Neural progenitor cell (in vitro differentiated cells): ENCODE data around the gene WWOX. TPM values are rescaled to one million over a fixed set of nuclear protein-coding genes. Genes with fewer than 3 reads are reported as not detected.

Experiments used
- DNase-seq: peaks from one replicate; pipeline ENCODE4 v3.0.0-alpha.2; 2016; ENCODE audit warnings: low spot score
- H2AFZ ChIP-seq: fragments of 200-600 bp; sonication (generic); replicated peaks from 2 replicates; pipeline ENCODE4 v1.6.1; 2016; ENCODE audit warnings: antibody characterized with exemption
- H3F3A ChIP-seq: fragments of 200-600 bp; sonication (generic); 2 replicates; pipeline ENCODE4 v1.6.1; 2016; ENCODE audit warnings: antibody characterized with exemption, low read depth
- H3K27ac ChIP-seq: fragments of 200-600 bp; sonication (generic); 2 replicates; pipeline ENCODE4 v1.5.1; 2016; ENCODE audit warnings: mild to moderate bottlenecking
- H3K27me3 ChIP-seq: fragments of 200-600 bp; sonication (generic); 2 replicates; pipeline ENCODE4 v1.6.1; 2016; ENCODE audit warnings: mild to moderate bottlenecking, moderate library complexity
- H3K36me3 ChIP-seq: fragments of 200-600 bp; sonication (generic); 2 replicates; pipeline ENCODE4 v1.5.1; 2016
- H3K4me1 ChIP-seq: fragments of 200-600 bp; sonication (generic); 2 replicates; pipeline ENCODE4 v1.6.1; 2016; ENCODE audit warnings: mixed run types
- H3K4me2 ChIP-seq: fragments of 200-600 bp; sonication (generic); 2 replicates; pipeline ENCODE4 v1.6.1; 2016
- H3K4me3 ChIP-seq: fragments of 200-600 bp; sonication (generic); 2 replicates; pipeline ENCODE4 v1.5.1; 2016
- H3K79me2 ChIP-seq: fragments of 200-600 bp; sonication (generic); 2 replicates; pipeline ENCODE4 v1.6.1; 2016; ENCODE audit warnings: low read depth
- H3K9ac ChIP-seq: fragments of 200-600 bp; sonication (generic); 2 replicates; pipeline ENCODE4 v1.6.1; 2016
- H3K9me3 ChIP-seq: fragments of 200-600 bp; sonication (generic); 2 replicates; pipeline ENCODE4 v1.5.1; 2016; ENCODE audit warnings: low read depth
- H4K20me1 ChIP-seq: fragments of 200-600 bp; sonication (generic); 2 replicates; pipeline ENCODE4 v1.6.1; 2016; ENCODE audit warnings: low read depth
- H3K27ac Mint-ChIP-seq: 3 replicates; pipeline ENCODE4 v1.8.0; 2021; ENCODE audit warnings: mixed read lengths
- H3K27me3 Mint-ChIP-seq: 2 replicates; pipeline ENCODE4 v1.8.0; 2022; ENCODE audit warnings: low read depth, mild to moderate bottlenecking, inconsistent platforms, moderate library complexity, mixed read lengths; ENCODE audit not compliant: insufficient read depth
- H3K36me3 Mint-ChIP-seq: 3 replicates; pipeline ENCODE4 v1.8.0; 2021; ENCODE audit warnings: mixed read lengths
- H3K4me1 Mint-ChIP-seq: 3 replicates; pipeline ENCODE4 v1.8.0; 2021; ENCODE audit warnings: mixed read lengths
- H3K4me3 Mint-ChIP-seq: 3 replicates; pipeline ENCODE4 v1.8.0; 2021; ENCODE audit warnings: mild to moderate bottlenecking, moderate library complexity, mixed read lengths
- H3K9me3 Mint-ChIP-seq: 3 replicates; pipeline ENCODE4 v1.8.0; 2020; ENCODE audit warnings: mixed read lengths
- CTCF ChIP-seq: fragments of 200-600 bp; sonication (generic); IDR thresholded peaks from 2 replicates; pipeline ENCODE4 v1.5.1; 2017; ENCODE audit warnings: antibody characterized with exemption, mild to moderate bottlenecking
- EZH2 ChIP-seq: fragments of 200-600 bp; sonication (generic); IDR thresholded peaks from 2 replicates; pipeline ENCODE4 v1.6.1; 2017; ENCODE audit warnings: antibody characterized with exemption, mild to moderate bottlenecking, moderate library complexity
- EZH2phosphoT487 ChIP-seq: fragments of 200-600 bp; sonication (generic); IDR thresholded peaks from 2 replicates; pipeline ENCODE4 v1.6.1; 2017; ENCODE audit warnings: antibody characterized with exemption
- total RNA-seq: library from RNA; depleted of rRNA; stranded (reverse); fragments of >200 nt; gene quantifications from 2 replicates; pipeline ENCODE4 v1.2.3, GENCODE V29; 2015; ENCODE audit warnings: low replicate concordance

The WWOX gene
- total RNA-seq, 1 donor from 2014 or later: 63.7 TPM

GRCh38 chr16:78256686-78257375, 157.4 kb downstream of the WWOX start:
- TF ChIP-seq EZH2: no peak
- no peak for TF ChIP-seq CTCF
- no peak for TF ChIP-seq EZH2phosphoT487
- Histone ChIP-seq H3F3A (peaks cover 22% of the 10 kb centered on the region), H3K4me1 (peaks cover 17% of the 10 kb centered on the region), H3K27ac (no peak overlapping the region), H4K20me1 (no peaks in the 10 kb centered on the region), H3K79me2 (no peaks in the 10 kb centered on the region), H3K9me3 (no peaks in the 10 kb centered on the region), H3K9ac (no peak overlapping the region), H3K27me3 (no peaks in the 10 kb centered on the region), H3K36me3 (no peaks in the 10 kb centered on the region), H2AFZ (no peak overlapping the region), H3K4me2 (peak overlapping the region; percentile 42), H3K4me3 (peak overlapping the region; percentile 2)
- Mint-ChIP-seq H3K27ac (no peak overlapping the region), H3K4me1 (peaks cover 34% of the 10 kb centered on the region), H3K27me3 (peaks cover 7% of the 10 kb centered on the region), H3K9me3 (no peaks in the 10 kb centered on the region), H3K4me3 (no peak overlapping the region), H3K36me3 (no peaks in the 10 kb centered on the region)
- DNase-seq: no peak

GRCh38 chr16:78257376-78257728, 157.9 kb downstream of the WWOX start:
- peaks cover 22% of the 10 kb centered on the region for H3F3A ChIP-seq
- H3K27ac ChIP-seq: no peak overlapping the region
- no peak for TF ChIP-seq EZH2
- TF ChIP-seq CTCF: no peak
- no peak for TF ChIP-seq EZH2phosphoT487
- peak overlapping the region; percentile 2 for H3K4me3 ChIP-seq
- H3K4me1 ChIP-seq: peaks cover 17% of the 10 kb centered on the region
- no peak overlapping the region for H3K4me3 Mint-ChIP-seq
- no peaks in the 10 kb centered on the region for H4K20me1 ChIP-seq
- peak overlapping the region; percentile 42 for H3K4me2 ChIP-seq
- H3K9ac ChIP-seq: no peak overlapping the region
- DNase-seq: peak; percentile 60
- H3K36me3 ChIP-seq: no peaks in the 10 kb centered on the region
- no peaks in the 10 kb centered on the region for H3K36me3 Mint-ChIP-seq
- H2AFZ ChIP-seq: no peak overlapping the region
- H3K9me3 ChIP-seq: no peaks in the 10 kb centered on the region
- H3K79me2 ChIP-seq: no peaks in the 10 kb centered on the region
- H3K27me3 Mint-ChIP-seq: peaks cover 7% of the 10 kb centered on the region
- no peaks in the 10 kb centered on the region for H3K27me3 ChIP-seq
- no peaks in the 10 kb centered on the region for H3K9me3 Mint-ChIP-seq
- H3K27ac Mint-ChIP-seq: no peak overlapping the region
- H3K4me1 Mint-ChIP-seq: peaks cover 34% of the 10 kb centered on the region

GRCh38 chr16:78258375-78259065, 159.1 kb downstream of the WWOX start:
- Histone ChIP-seq H3K9me3 (no peaks in the 10 kb centered on the region), H4K20me1 (no peaks in the 10 kb centered on the region), H3K4me3 (no peak overlapping the region), H3K27me3 (no peaks in the 10 kb centered on the region), H3K4me2 (no peak overlapping the region), H3K36me3 (no peaks in the 10 kb centered on the region), H3K4me1 (peaks cover 17% of the 10 kb centered on the region), H3K27ac (no peak overlapping the region), H2AFZ (no peak overlapping the region), H3F3A (peaks cover 22% of the 10 kb centered on the region), H3K79me2 (no peaks in the 10 kb centered on the region), H3K9ac (no peak overlapping the region)
- Mint-ChIP-seq H3K4me1 (peaks cover 34% of the 10 kb centered on the region), H3K27ac (no peak overlapping the region), H3K9me3 (peaks cover 3% of the 10 kb centered on the region), H3K27me3 (peaks cover 9% of the 10 kb centered on the region), H3K4me3 (no peak overlapping the region), H3K36me3 (peaks cover 4% of the 10 kb centered on the region)
- no peak for DNase-seq
- TF ChIP-seq EZH2: no peak

- Mint-ChIP-seq H3K36me3 (peaks cover 9% of the 10 kb centered on the region), H3K27ac (no peak overlapping the region), H3K27me3 (peaks cover 9% of the 10 kb centered on the region)
Observed at GRCh38 chr16:78259873-78260272, 160.4 kb downstream of the WWOX start.

More at GRCh38 chr16:78259873-78260272, 160.4 kb downstream of the WWOX start:
- Mint-ChIP-seq H3K4me3 (no peak overlapping the region), H3K4me1 (peaks cover 31% of the 10 kb centered on the region), H3K9me3 (peaks cover 9% of the 10 kb centered on the region)
- Histone ChIP-seq H3K27me3 (no peaks in the 10 kb centered on the region), H3K4me2 (no peak overlapping the region), H3K27ac (no peak overlapping the region), H3K79me2 (no peaks in the 10 kb centered on the region), H3K36me3 (no peaks in the 10 kb centered on the region), H3K4me1 (peaks cover 17% of the 10 kb centered on the region), H3K9ac (no peak overlapping the region), H3K9me3 (no peaks in the 10 kb centered on the region), H3F3A (peaks cover 22% of the 10 kb centered on the region), H3K4me3 (no peak overlapping the region), H2AFZ (no peak overlapping the region), H4K20me1 (no peaks in the 10 kb centered on the region)
- no peak for TF ChIP-seq EZH2
- no peak for TF ChIP-seq CTCF
- TF ChIP-seq EZH2phosphoT487: no peak
- peak; percentile 41 for DNase-seq
